Hepatocyte (in vitro differentiated cells): Measurements from ENCODE around the gene FBXL3. TPM values are rescaled to one million over a fixed set of nuclear protein-coding genes. Genes with fewer than 3 reads are reported as not detected.
A peak's percentile ranks its signal among the peaks of the same experiment; 100 is the strongest.

Experiments used
- DNase-seq: peaks from one replicate; pipeline ENCODE4 v3.0.0-alpha.2; 2016; ENCODE audit warnings: low spot score
- H2AFZ ChIP-seq: fragments of 200-600 bp; sonication (generic); 2 replicates; pipeline ENCODE4 v1.6.0; 2016; ENCODE audit warnings: antibody characterized with exemption, mild to moderate bottlenecking
- H3K27ac ChIP-seq: fragments of 200-600 bp; sonication (generic); 2 replicates; pipeline ENCODE4 v1.5.1; 2016; ENCODE audit warnings: mild to moderate bottlenecking
- H3K27me3 ChIP-seq: fragments of 200-600 bp; sonication (generic); 2 replicates; pipeline ENCODE4 v1.6.1; 2016
- H3K36me3 ChIP-seq: fragments of 200-600 bp; sonication (generic); replicated peaks from 2 replicates; pipeline ENCODE4 v1.5.1; 2016; ENCODE audit warnings: low read depth; ENCODE audit not compliant: insufficient read depth
- H3K4me1 ChIP-seq: fragments of 200-600 bp; sonication (generic); 2 replicates; pipeline ENCODE4 v1.5.1; 2016; ENCODE audit warnings: mild to moderate bottlenecking, moderate library complexity; ENCODE audit not compliant: insufficient read depth
- H3K4me2 ChIP-seq: fragments of 200-600 bp; sonication (generic); 2 replicates; pipeline ENCODE4 v1.6.0; 2016
- H3K4me3 ChIP-seq: fragments of 200-600 bp; sonication (generic); 2 replicates; pipeline ENCODE4 v1.5.1; 2016; ENCODE audit warnings: mild to moderate bottlenecking
- H3K79me2 ChIP-seq: fragments of 200-600 bp; sonication (generic); 2 replicates; pipeline ENCODE4 v1.6.0; 2017; ENCODE audit warnings: mild to moderate bottlenecking
- H3K9me2 ChIP-seq: fragments of 200-600 bp; sonication (generic); replicated peaks from 2 replicates; pipeline ENCODE4 v1.6.0; 2017; ENCODE audit warnings: mild to moderate bottlenecking; ENCODE audit not compliant: insufficient read depth
- H3K9me3 ChIP-seq: fragments of 200-600 bp; sonication (generic); 2 replicates; pipeline ENCODE4 v1.5.1; 2016; ENCODE audit warnings: low read depth, mild to moderate bottlenecking
- H4K20me1 ChIP-seq: fragments of 200-600 bp; sonication (generic); 2 replicates; pipeline ENCODE4 v1.6.0; 2016; ENCODE audit warnings: mild to moderate bottlenecking; ENCODE audit not compliant: insufficient read depth, poor library complexity, severe bottlenecking
- EZH2 ChIP-seq: fragments of 200-600 bp; sonication (generic); IDR thresholded peaks from 2 replicates; pipeline ENCODE4 v1.6.1; 2016; ENCODE audit warnings: antibody characterized with exemption, mild to moderate bottlenecking, borderline replicate concordance
- EZH2phosphoT487 ChIP-seq: fragments of 200-600 bp; sonication (generic); IDR thresholded peaks from one replicate; pipeline ENCODE4 v1.6.1; 2018; ENCODE audit warnings: antibody characterized with exemption, mild to moderate bottlenecking, low read depth, moderate library complexity; ENCODE audit not compliant: unreplicated experiment, severe bottlenecking
- WGBS: methylation state at CpG from one replicate; pipeline ENCODE4 v1.1.6; 2016; ENCODE audit warnings: low lambda C conversion rate; ENCODE audit errors: missing lambda C conversion rate; 5-methylcytosine and 5-hydroxymethylcytosine counted together
- polyA plus RNA-seq: library from polyadenylated mRNA; unstranded; fragments of >200 nt; fragmentation: Nextera tagmentation; extraction: Ambion mirVana; gene quantifications from 2 replicates; pipeline ENCODE4 v1.2.1, GENCODE V29; 2016
- total RNA-seq: library from RNA; depleted of rRNA; stranded (reverse); fragments of >200 nt; gene quantifications from 2 replicates; pipeline ENCODE4 v1.2.3, GENCODE V29; 2014
- TF ChIP-seq, protein P1 (sequence below): fragments of 200-600 bp; sonication (generic); IDR thresholded peaks from 2 replicates; pipeline ENCODE4 v1.5.1; 2016; ENCODE audit warnings: antibody characterized with exemption, mild to moderate bottlenecking; ENCODE audit not compliant: poor library complexity

The FBXL3 gene
- total and polyA plus RNA-seq, 2 experiments from 2014 or later = 25.1 to 61.8 TPM

DNA sequence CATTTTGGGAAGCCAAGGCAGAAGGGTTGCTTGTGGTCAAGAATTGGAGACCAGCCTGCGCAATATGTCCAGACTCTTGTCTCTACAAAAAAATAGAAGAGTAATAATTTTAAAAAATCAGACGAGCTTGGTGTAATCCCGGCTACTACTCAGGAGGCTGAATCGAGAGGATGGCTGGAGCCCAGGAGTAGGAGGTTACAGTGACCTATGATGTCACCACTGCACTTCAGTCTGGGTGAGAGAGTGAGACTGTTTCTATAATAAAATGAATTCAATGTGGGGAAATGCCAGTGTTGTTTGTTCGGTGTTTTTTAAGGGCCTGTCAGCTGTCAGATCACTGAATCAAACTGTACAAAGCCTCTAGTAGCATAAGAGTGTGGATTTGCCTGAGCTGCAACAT lies 1.2 kb upstream of the FBXL3 start:
- Histone ChIP-seq H3K36me3 (no peaks in the 10 kb centered on the region), H3K4me3 (no peak overlapping the region), H3K27me3 (no peaks in the 10 kb centered on the region), H4K20me1 (peaks cover 30% of the 10 kb centered on the region), H3K79me2 (peaks cover 32% of the 10 kb centered on the region), H3K4me1 (peaks cover 16% of the 10 kb centered on the region), H3K27ac (peak overlapping the region; percentile 71), H2AFZ (no peak overlapping the region), H3K9me3 (no peaks in the 10 kb centered on the region), H3K9me2 (no peaks in the 10 kb centered on the region), H3K4me2 (peak overlapping the region; percentile 81)
- TF ChIP-seq EZH2 (no peak), EZH2phosphoT487 (no peak)
- TF ChIP-seq, protein P1, sequence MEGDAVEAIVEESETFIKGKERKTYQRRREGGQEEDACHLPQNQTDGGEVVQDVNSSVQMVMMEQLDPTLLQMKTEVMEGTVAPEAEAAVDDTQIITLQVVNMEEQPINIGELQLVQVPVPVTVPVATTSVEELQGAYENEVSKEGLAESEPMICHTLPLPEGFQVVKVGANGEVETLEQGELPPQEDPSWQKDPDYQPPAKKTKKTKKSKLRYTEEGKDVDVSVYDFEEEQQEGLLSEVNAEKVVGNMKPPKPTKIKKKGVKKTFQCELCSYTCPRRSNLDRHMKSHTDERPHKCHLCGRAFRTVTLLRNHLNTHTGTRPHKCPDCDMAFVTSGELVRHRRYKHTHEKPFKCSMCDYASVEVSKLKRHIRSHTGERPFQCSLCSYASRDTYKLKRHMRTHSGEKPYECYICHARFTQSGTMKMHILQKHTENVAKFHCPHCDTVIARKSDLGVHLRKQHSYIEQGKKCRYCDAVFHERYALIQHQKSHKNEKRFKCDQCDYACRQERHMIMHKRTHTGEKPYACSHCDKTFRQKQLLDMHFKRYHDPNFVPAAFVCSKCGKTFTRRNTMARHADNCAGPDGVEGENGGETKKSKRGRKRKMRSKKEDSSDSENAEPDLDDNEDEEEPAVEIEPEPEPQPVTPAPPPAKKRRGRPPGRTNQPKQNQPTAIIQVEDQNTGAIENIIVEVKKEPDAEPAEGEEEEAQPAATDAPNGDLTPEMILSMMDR = no peak
- WGBS = 82% methylated on average over 5 of the region's 5 CpGs
- peak; percentile 10 for DNase-seq

DNA sequence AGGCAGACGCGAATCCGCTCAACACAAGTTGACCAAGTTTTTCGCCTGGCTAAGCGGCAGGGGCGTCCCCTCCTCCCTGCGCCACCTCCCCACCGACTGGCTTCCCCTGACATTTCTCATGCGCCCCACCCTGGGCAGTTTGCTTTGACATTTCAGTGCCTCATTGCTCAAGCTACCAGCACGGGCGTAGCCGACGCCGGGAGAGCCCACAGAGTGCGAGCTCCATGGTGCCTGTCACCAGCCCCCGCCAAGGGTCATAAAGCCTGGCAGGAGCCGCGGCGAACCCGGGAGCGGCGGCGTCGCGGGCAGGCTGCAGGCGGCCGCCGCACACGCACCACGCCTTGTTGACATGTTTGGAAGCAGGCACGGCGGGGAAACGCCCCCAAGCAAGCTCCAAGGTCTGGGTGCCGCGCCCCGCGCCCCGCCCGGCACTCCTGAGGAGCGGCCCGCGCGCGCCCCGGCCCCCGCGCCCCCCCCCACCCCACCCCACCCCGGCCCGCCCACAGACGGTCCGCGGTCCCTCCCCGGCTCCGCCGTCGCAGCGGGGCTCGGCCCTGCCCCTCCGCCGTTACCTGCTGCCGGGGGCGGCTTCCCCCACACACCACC lies 601 bp downstream of the FBXL3 start:
- TF ChIP-seq EZH2phosphoT487 (no peak), EZH2 (no peak)
- TF ChIP-seq, protein P1 = no peak
- peak; percentile 91 for DNase-seq
- H3K9me2 ChIP-seq = no peaks in the 10 kb centered on the region
- no peaks in the 10 kb centered on the region for H3K9me3 ChIP-seq
- H2AFZ ChIP-seq = peak overlapping the region; percentile 96
- H3K36me3 ChIP-seq = no peaks in the 10 kb centered on the region
- H3K4me3 ChIP-seq = peak overlapping the region; percentile 86
- 2% methylated on average over 32 of the region's 62 CpGs for WGBS
- peak overlapping the region; percentile 100 for H3K27ac ChIP-seq
- H3K27me3 ChIP-seq = no peaks in the 10 kb centered on the region
- peaks cover 50% of the 10 kb centered on the region for H3K79me2 ChIP-seq
- peaks cover 16% of the 10 kb centered on the region for H3K4me1 ChIP-seq
- H3K4me2 ChIP-seq = peak overlapping the region; percentile 92
- peaks cover 48% of the 10 kb centered on the region for H4K20me1 ChIP-seq

DNA sequence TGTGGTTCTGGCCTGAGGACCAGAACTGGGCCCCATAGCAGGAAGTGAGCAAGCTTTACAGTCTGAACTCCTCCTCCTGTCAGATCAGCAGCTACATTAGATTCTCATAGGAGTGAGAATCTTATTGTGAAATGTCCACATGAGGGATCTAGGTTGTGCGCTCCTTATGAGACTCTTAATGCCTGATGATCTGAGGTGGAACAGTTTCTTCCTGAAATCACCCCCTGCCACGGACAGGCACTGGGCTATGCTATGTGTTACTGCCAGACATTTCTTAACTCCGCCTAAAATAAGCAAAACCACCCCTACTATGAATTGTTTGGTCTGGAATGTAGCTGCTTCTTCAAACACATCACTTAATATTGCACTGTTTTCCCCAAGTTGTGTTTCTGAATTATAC lies 4.6 kb downstream of the FBXL3 start:
- peaks cover 79% of the 10 kb centered on the region for H4K20me1 ChIP-seq
- no peak overlapping the region for H2AFZ ChIP-seq
- no peaks in the 10 kb centered on the region for H3K36me3 ChIP-seq
- DNase-seq = peak; percentile 19
- H3K4me3 ChIP-seq = no peak overlapping the region
- WGBS = 76% methylated on average over 3 of the region's 3 CpGs
- peaks cover 91% of the 10 kb centered on the region for H3K79me2 ChIP-seq
- H3K9me3 ChIP-seq = no peaks in the 10 kb centered on the region
- no peaks in the 10 kb centered on the region for H3K27me3 ChIP-seq
- peaks cover 13% of the 10 kb centered on the region for H3K4me1 ChIP-seq
- peak overlapping the region; percentile 36 for H3K4me2 ChIP-seq
- peak overlapping the region; percentile 58 for H3K27ac ChIP-seq
- TF ChIP-seq, protein P1 = no peak
- TF ChIP-seq EZH2 (no peak), EZH2phosphoT487 (no peak)
- H3K9me2 ChIP-seq = no peaks in the 10 kb centered on the region
